Liver (tissue), 3 donors: ENCODE measurements around the gene CHTF18.

ENCODE experiments used
- CTCF ChIP-seq: fragments of 150-350 bp; IDR thresholded peaks from 2 replicates; pipeline ENCODE4 v1.5.1; 2017; ENCODE audit warnings: improper control_type of control experiment, low read depth, low read length; ENCODE audit not compliant: missing input control
- GABPA ChIP-seq, 2 donors: IDR thresholded peaks in 1 of 2; conservative IDR thresholded peaks in 1 of 2; 2 replicates each; pipeline ENCODE4 v1.6.1; 2016; ENCODE audit warnings: antibody characterized with exemption in 2 of 2, mild to moderate bottlenecking in 1 of 2, moderate library complexity in 1 of 2
- HNF4A ChIP-seq, 2 donors: conservative IDR thresholded peaks; 2 replicates each; pipeline ENCODE4 v1.6.1; 2016; ENCODE audit warnings: antibody characterized with exemption in 2 of 2, mild to moderate bottlenecking in 2 of 2
- HNF4G ChIP-seq: IDR thresholded peaks from 2 replicates; pipeline ENCODE4 v1.6.1; 2016; ENCODE audit warnings: antibody characterized with exemption
- JUND ChIP-seq, 2 donors: IDR thresholded peaks; 2 replicates each; pipeline ENCODE4 v1.6.1; 2016; ENCODE audit warnings: antibody characterized with exemption in 2 of 2
- MAX ChIP-seq: IDR thresholded peaks from 2 replicates; pipeline ENCODE4 v1.6.1; 2016; ENCODE audit warnings: antibody characterized with exemption
- RAD21 ChIP-seq, 2 donors: IDR thresholded peaks; 2 replicates each; pipeline ENCODE4 v1.6.1; 2016; ENCODE audit warnings: antibody characterized with exemption in 2 of 2, mild to moderate bottlenecking in 2 of 2
- REST ChIP-seq: IDR thresholded peaks from 2 replicates; pipeline ENCODE4 v1.6.1; 2016; ENCODE audit warnings: antibody characterized with exemption, mild to moderate bottlenecking
- RXRA ChIP-seq, 2 donors: IDR thresholded peaks; 2 replicates each; pipeline ENCODE4 v1.6.1; 2017 to 2018; ENCODE audit warnings: antibody characterized with exemption in 2 of 2, mild to moderate bottlenecking in 1 of 2
- SP1 ChIP-seq: IDR thresholded peaks from 2 replicates; pipeline ENCODE4 v1.6.1; 2018; ENCODE audit warnings: antibody characterized with exemption, mild to moderate bottlenecking
- TAF1 ChIP-seq: conservative IDR thresholded peaks from 2 replicates; pipeline ENCODE4 v1.6.1; 2016; ENCODE audit warnings: antibody characterized with exemption, mild to moderate bottlenecking
- YY1 ChIP-seq: IDR thresholded peaks from 2 replicates; pipeline ENCODE4 v1.6.1; 2016; ENCODE audit warnings: antibody characterized with exemption, mild to moderate bottlenecking
- TF ChIP-seq, protein P1 (sequence below): IDR thresholded peaks from 2 replicates; pipeline ENCODE4 v1.6.1; 2016; ENCODE audit warnings: antibody characterized with exemption
- TF ChIP-seq, protein P2 (sequence below): IDR thresholded peaks from 2 replicates; pipeline ENCODE4 v1.6.1; 2016; ENCODE audit warnings: antibody characterized with exemption
- donor health status: healthy.
- donor health status: healthy.

DNA sequence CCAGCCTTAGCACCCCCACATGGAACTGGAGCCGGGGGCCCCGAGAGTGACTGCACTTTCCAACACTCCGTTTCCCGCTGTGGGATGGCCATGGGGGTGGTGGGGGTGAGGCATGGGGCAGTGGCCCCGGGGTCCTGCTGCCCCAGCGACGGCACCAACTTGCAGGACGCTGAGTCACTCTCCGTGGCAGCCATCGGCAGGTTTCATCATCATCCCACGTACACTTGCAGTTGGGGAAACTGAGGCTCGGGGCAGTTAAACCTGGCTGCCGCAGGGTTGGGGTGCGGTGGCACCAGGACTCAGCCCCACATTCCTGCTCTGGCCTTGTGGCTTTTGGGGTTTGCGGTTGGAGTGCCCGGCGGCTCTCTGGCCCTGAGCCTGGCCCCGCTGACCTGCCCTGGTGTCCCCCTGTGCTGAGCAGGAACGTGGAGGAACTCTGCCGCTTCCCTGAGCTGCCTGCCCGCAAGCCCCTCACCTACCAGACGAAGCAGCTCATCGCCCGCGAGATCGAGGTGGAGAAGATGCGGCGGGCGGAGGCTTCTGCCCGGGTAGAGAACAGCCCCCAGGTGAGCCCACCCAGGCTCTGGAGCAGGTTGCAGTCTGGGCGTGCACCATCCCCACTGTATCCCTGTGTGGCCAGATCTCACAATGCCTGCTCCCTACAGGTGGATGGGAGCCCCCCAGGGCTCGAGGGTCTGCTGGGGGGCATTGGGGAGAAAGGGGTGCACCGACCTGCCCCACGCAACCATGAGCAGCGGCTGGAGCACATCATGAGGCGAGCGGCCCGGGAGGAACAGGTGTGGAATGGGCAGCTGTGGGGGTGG lies 8.1 kb downstream of the CHTF18 start:
- TF ChIP-seq REST (no peak), CTCF (no peak), GABPA (IDR thresholded peaks at IDR 0.05 in 1 of 2, conservative IDR thresholded peaks at IDR 0.05 in 1 of 2) (no peak), MAX (no peak), RXRA (IDR thresholded peaks at IDR 0.05) (no peak), RAD21 (IDR thresholded peaks at IDR 0.05) (no peak), HNF4A (conservative IDR thresholded peaks at IDR 0.05) (no peak), YY1 (no peak), HNF4G (no peak), TAF1 (no peak), JUND (IDR thresholded peaks at IDR 0.05) (no peak), SP1 (no peak)
- TF ChIP-seq, protein P1, sequence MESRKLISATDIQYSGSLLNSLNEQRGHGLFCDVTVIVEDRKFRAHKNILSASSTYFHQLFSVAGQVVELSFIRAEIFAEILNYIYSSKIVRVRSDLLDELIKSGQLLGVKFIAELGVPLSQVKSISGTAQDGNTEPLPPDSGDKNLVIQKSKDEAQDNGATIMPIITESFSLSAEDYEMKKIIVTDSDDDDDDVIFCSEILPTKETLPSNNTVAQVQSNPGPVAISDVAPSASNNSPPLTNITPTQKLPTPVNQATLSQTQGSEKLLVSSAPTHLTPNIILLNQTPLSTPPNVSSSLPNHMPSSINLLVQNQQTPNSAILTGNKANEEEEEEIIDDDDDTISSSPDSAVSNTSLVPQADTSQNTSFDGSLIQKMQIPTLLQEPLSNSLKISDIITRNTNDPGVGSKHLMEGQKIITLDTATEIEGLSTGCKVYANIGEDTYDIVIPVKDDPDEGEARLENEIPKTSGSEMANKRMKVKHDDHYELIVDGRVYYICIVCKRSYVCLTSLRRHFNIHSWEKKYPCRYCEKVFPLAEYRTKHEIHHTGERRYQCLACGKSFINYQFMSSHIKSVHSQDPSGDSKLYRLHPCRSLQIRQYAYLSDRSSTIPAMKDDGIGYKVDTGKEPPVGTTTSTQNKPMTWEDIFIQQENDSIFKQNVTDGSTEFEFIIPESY: no peak
- TF ChIP-seq, protein P2, sequence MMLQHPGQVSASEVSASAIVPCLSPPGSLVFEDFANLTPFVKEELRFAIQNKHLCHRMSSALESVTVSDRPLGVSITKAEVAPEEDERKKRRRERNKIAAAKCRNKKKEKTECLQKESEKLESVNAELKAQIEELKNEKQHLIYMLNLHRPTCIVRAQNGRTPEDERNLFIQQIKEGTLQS: no peak
